Gastrocnemius medialis (tissue), 4 donors: ENCODE measurements around the gene EP400. TPM values are rescaled to one million over a fixed set of nuclear protein-coding genes. Genes with fewer than 3 reads are reported as not detected.

Experiments used
- ATAC-seq, 2 donors: fragments of 150-250 bp; one replicate each; pipeline ENCODE4 v1.9.1; 2016
- DNase-seq, 2 donors: peaks; one replicate each; pipeline ENCODE4 v3.0.0-alpha.2; 2019
- H3K27ac ChIP-seq, 4 donors: fragments of 200-600 bp; sonication (generic); 1 replicate in 1 of 4; 2 replicates in 3 of 4; pipeline ENCODE4 v1.5.1; 2016 to 2018; ENCODE audit warnings: mild to moderate bottlenecking in 2 of 4, moderate library complexity in 1 of 4
- H3K27me3 ChIP-seq, 3 donors: fragments of 200-600 bp; sonication (generic) in 2 of 3; 1 replicate in 1 of 3; 2 replicates in 2 of 3; pipeline versions ENCODE4 v1.5.1 to v1.6.0; 2016 to 2019; ENCODE audit warnings: mild to moderate bottlenecking in 1 of 3, moderate library complexity in 1 of 3
- H3K36me3 ChIP-seq, 2 donors: fragments of 200-600 bp; sonication (generic) in 1 of 2; one replicate each; pipeline ENCODE4 v1.5.1; 2017 to 2018
- H3K4me1 ChIP-seq, 2 donors: fragments of 200-600 bp; sonication (generic) in 1 of 2; one replicate each; pipeline ENCODE4 v1.5.1; 2016 to 2017; ENCODE audit warnings: mild to moderate bottlenecking in 2 of 2
- H3K4me3 ChIP-seq, 4 donors: fragments of 200-600 bp; sonication (generic) in 3 of 4; 1 replicate in 1 of 4; 2 replicates in 3 of 4; pipeline ENCODE4 v1.5.1; 2016 to 2019; ENCODE audit warnings: mild to moderate bottlenecking in 2 of 4
- H3K9me3 ChIP-seq, 3 donors: fragments of 200-600 bp; sonication (generic) in 2 of 3; 1 replicate in 1 of 3; 2 replicates in 2 of 3; pipeline ENCODE4 v1.5.1; 2016 to 2019
- CTCF ChIP-seq, 5 experiments: fragments of 450-650 bp in 3 of 5; fragments of 200-600 bp in 2 of 5; sonication (generic) in 2 of 5; IDR thresholded peaks in 4 of 5; conservative IDR thresholded peaks in 1 of 5; 1 replicate in 4 of 5; 2 replicates in 1 of 5; pipeline ENCODE4 v1.5.1; 2016 to 2019; ENCODE audit warnings: antibody characterized with exemption in 5 of 5, mild to moderate bottlenecking in 3 of 5, moderate library complexity in 3 of 5
- POLR2A ChIP-seq, 2 donors: fragments of 450-650 bp; IDR thresholded peaks; one replicate each; pipeline ENCODE4 v1.6.1; 2017; ENCODE audit warnings: antibody characterized with exemption in 2 of 2, mild to moderate bottlenecking in 2 of 2, moderate library complexity in 2 of 2
- in situ Hi-C, 4 donors: fragments of 200-750 bp; cut with MboI; loops; one replicate each; pipeline versions ENCODE4 v1.15.0 to v1.8.0; 2017; ENCODE audit warnings: low sequenced_read_pairs in 4 of 4
- intact Hi-C: fragments of 100-400 bp; cut with DNase I; formaldehyde crosslinking; loops from one replicate; pipeline ENCODE4 v1.15.1; 2023; ENCODE audit warnings: low total_unique reads
- total RNA-seq, 4 donors: library from RNA; depleted of rRNA; stranded (reverse); fragments of >200 nt; gene quantifications; one replicate each; pipeline versions ENCODE4 v1.1.0 to v1.2.3, GENCODE V29; 2016

Gene EP400
- total RNA-seq, 4 donors from 2014 or later: 11.9 to 17.4 (median 15.0) TPM

- H3K36me3 ChIP-seq: peaks cover 0 to 72% of the 10 kb centered on the region in 2 donors
- no peak for DNase-seq
- intact Hi-C loops (no loop called here), in situ Hi-C loops (no loop called here)
- ATAC-seq: no peak
- TF ChIP-seq CTCF (IDR thresholded peaks at IDR 0.05 in 4 of 5, conservative IDR thresholded peaks at IDR 0.05 in 1 of 5): no peak
- no peak for TF ChIP-seq POLR2A (IDR thresholded peaks at IDR 0.05)
- H3K4me1 ChIP-seq: peaks cover 0 to 3% of the 10 kb centered on the region in 2 donors
- H3K27me3 ChIP-seq: no peaks in the 10 kb centered on the region
- no peak overlapping the region for H3K27ac ChIP-seq
- no peak overlapping the region for H3K4me3 ChIP-seq
- no peaks in the 10 kb centered on the region for H3K9me3 ChIP-seq
Observed at GRCh38 chr12:132055535-132056096, 105.9 kb downstream of the EP400 start.

GRCh38 chr12:132056320-132056719 lies 106.6 kb downstream of the EP400 start:
- no peak for TF ChIP-seq CTCF (IDR thresholded peaks at IDR 0.05 in 4 of 5, conservative IDR thresholded peaks at IDR 0.05 in 1 of 5)
- no peak for TF ChIP-seq POLR2A (IDR thresholded peaks at IDR 0.05)
- Histone ChIP-seq H3K27ac (no peak overlapping the region), H3K27me3 (no peaks in the 10 kb centered on the region), H3K36me3 (peaks cover 0 to 65% of the 10 kb centered on the region in 2 donors), H3K9me3 (no peaks in the 10 kb centered on the region), H3K4me3 (no peak overlapping the region), H3K4me1 (peaks cover 6 to 9% of the 10 kb centered on the region in 2 donors)
- ATAC-seq (no peak), DNase-seq (no peak)
- intact Hi-C loops: no loop called here
- in situ Hi-C loops: no loop called here

- Histone ChIP-seq H3K27me3 (no peaks in the 10 kb centered on the region), H3K9me3 (no peaks in the 10 kb centered on the region), H3K27ac (no peak overlapping the region), H3K36me3 (peaks cover 0 to 66% of the 10 kb centered on the region in 2 donors), H3K4me3 (no peak overlapping the region), H3K4me1 (peaks cover 9 to 13% of the 10 kb centered on the region in 2 donors)
- TF ChIP-seq POLR2A (IDR thresholded peaks at IDR 0.05) (no peak), CTCF (IDR thresholded peaks at IDR 0.05 in 4 of 5, conservative IDR thresholded peaks at IDR 0.05 in 1 of 5) (no peak)
- ATAC-seq (no peak), DNase-seq (no peak)
- intact Hi-C loops (no loop called here), in situ Hi-C loops (no loop called here)
Observed at GRCh38 chr12:132056951-132057350, 107.2 kb downstream of the EP400 start.

GRCh38 chr12:132057691-132058090 lies 107.9 kb downstream of the EP400 start:
- Histone ChIP-seq H3K9me3 (no peaks in the 10 kb centered on the region), H3K27ac (no peak overlapping the region), H3K4me1 (peaks cover 9 to 13% of the 10 kb centered on the region in 2 donors), H3K4me3 (no peak overlapping the region), H3K27me3 (no peaks in the 10 kb centered on the region), H3K36me3 (peaks cover 0 to 66% of the 10 kb centered on the region in 2 donors)
- in situ Hi-C loops: no loop called here
- intact Hi-C loops: no loop called here
- TF ChIP-seq POLR2A (IDR thresholded peaks at IDR 0.05): no peak
- TF ChIP-seq CTCF (IDR thresholded peaks at IDR 0.05 in 4 of 5, conservative IDR thresholded peaks at IDR 0.05 in 1 of 5): no peak
- no peak for ATAC-seq
- DNase-seq: no peak

GRCh38 chr12:132061197-132061596 lies 111.5 kb downstream of the EP400 start:
- in situ Hi-C loops: no loop called here

More at GRCh38 chr12:132061197-132061596, 111.5 kb downstream of the EP400 start:
- Histone ChIP-seq H3K4me3 (no peak overlapping the region), H3K27ac (peak overlapping the region; percentile 28 to 78 (median 60)), H3K9me3 (no peaks in the 10 kb centered on the region), H3K36me3 (peaks cover 0 to 61% of the 10 kb centered on the region in 2 donors), H3K4me1 (peaks cover 9 to 13% of the 10 kb centered on the region in 2 donors), H3K27me3 (no peaks in the 10 kb centered on the region)
- intact Hi-C loops: no loop called here
- DNase-seq (peak in 1 of 2 donors; percentile 40), ATAC-seq (peak; percentile 76 to 91)
- no peak for TF ChIP-seq POLR2A (IDR thresholded peaks at IDR 0.05)
- no peak for TF ChIP-seq CTCF (IDR thresholded peaks at IDR 0.05 in 4 of 5, conservative IDR thresholded peaks at IDR 0.05 in 1 of 5)
